Measurements from ENCODE around the gene TMEM101.

DNA sequence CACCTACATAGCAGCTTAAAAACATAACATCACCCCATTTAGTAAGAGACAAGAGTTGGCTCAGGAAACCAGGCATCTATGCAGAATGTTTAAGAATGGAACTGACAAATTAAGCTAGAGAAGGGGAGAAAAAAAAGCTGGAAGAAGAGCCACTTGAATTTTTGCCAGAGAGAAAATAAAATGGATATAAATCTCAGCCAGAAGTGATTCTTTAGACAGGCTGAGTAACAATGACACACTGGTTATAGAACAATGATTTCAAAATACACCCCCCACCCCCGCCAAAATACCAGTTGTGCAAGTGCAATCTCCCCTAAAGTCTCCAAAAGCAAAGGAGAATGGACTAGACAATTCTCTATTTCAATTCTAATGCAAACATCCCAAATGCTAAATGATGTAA lies 29.3 kb upstream of the TMEM101 start:
- TF ChIP-seq, protein P1, sequence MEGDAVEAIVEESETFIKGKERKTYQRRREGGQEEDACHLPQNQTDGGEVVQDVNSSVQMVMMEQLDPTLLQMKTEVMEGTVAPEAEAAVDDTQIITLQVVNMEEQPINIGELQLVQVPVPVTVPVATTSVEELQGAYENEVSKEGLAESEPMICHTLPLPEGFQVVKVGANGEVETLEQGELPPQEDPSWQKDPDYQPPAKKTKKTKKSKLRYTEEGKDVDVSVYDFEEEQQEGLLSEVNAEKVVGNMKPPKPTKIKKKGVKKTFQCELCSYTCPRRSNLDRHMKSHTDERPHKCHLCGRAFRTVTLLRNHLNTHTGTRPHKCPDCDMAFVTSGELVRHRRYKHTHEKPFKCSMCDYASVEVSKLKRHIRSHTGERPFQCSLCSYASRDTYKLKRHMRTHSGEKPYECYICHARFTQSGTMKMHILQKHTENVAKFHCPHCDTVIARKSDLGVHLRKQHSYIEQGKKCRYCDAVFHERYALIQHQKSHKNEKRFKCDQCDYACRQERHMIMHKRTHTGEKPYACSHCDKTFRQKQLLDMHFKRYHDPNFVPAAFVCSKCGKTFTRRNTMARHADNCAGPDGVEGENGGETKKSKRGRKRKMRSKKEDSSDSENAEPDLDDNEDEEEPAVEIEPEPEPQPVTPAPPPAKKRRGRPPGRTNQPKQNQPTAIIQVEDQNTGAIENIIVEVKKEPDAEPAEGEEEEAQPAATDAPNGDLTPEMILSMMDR (conservative IDR thresholded peaks at IDR 0.05; ENCODE audit: low read length) = no peak
- no peak for TF ChIP-seq EZH2phosphoT487 (IDR thresholded peaks at IDR 0.05; ENCODE audit: borderline replicate concordance)
